ENCODE measurements around the gene PBRM1.
"Not testable (repeated sequence)": the region's sequence is repeated elsewhere in the genome, so short reads cannot be mapped to it uniquely, and the experiment has no call there.

The PBRM1 gene

DNA sequence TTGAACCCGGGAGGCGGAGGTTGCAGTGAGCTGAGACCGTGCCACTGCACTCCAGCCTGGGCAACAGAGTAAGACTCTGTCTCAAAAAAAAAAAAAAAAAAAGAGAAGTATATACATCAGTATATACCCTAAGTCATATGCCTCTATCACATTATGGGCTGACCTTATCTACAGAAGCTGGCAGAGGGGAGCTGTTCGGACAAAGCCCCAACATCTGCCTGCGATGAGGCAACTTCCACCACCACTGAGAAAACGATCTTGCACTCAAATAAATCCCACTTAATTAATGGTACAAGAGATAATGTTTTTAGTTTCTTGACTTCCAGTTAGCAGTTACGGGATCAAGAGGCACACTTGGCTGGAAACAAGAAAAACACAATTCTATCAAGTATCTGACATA is 17.6 kb upstream of the PBRM1 start:
- no peak for DNase-seq

DNA sequence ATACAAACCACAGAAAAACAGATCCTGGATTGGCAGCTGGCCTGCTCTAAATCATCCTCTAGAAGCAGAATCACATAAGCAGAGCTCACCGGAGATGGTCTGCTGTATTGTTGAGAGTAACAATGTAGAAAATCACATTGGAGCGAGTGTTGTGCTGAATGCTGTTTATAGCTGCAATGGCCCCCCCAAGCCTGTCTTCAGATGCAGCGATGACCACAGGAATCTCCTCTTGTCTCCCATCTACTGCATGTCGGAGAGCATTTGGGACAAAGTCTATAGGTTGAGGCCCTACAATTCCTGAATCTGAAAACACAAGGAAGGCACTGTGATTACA is 11.9 kb upstream of the PBRM1 start:
- DNase-seq: no peak

DNA sequence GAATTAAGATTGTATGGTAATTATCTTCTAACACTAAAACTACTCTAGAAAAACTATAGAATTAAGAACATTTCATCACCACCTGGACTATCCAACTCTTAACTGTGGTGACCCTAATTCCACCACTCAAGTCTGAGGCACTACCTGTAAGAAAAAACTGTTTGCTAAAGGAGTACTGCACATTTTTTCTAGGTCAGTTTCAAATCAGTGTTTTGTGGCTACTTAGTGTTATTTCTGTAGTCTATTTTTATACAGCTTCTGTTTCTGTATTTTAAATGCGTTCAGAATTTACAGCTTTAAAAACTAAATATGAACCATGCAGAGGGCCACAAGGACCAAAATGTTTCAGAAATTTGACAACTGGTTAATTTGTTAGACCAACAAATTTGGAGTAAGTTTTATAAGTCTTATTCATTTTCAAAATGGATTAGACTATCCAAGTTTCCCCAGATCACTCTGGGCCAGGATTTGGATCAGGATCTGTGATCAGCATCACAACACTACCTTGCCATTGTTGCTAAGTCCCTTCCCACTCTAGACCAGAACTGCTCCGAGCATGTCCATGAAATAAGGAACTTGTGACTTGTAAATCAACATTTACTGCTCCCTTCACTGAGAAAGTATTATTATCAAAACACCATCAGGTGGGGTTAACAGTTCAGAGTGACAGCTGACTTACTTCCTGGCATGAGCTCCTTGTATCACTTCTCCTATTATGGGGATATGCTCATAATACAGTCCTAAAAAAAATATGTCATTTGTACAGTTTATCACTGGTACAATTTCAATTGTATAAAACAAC is 11.3 kb upstream of the PBRM1 start:
- DNase-seq: no peak

DNA sequence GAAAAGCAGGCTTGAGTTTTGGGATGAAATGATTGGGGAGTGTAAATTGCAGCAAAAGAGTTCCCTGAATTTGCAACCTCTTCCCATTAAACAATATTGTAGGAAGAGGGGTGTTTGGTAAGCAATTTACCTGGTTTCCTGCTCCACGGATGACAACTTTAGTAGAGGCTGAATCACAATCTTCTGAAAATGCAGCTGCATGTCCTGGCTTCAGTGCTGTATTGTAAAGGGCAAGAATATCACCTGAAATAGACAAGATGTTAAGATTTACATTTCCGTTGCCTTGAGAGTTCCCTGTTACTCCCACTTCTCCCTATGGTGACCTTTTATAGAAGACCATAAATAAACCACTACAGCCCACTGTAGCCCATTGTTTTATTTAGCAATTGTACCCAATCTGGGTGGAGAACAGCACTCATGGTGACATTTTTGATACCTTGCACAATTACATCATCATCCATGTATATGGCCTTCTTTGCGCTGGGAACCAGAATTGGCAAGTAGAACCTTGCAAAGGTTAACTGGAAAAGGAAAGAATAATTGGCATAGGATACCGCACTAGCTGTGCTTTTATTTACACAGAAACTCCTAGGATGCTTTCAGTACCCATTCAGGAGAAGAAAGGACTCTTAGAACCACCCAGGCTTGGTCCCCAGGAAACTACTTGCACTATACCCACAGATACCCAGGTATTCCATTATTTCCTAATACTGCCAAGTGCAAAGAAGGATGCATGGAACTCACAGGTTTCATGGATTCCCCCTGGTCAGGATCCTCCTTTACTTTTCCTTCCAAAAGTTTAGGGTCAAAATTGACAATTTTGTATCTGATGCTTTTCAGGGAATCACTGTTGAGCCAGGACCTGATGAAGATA is 10.3 kb upstream of the PBRM1 start:
- no peak for DNase-seq

DNA sequence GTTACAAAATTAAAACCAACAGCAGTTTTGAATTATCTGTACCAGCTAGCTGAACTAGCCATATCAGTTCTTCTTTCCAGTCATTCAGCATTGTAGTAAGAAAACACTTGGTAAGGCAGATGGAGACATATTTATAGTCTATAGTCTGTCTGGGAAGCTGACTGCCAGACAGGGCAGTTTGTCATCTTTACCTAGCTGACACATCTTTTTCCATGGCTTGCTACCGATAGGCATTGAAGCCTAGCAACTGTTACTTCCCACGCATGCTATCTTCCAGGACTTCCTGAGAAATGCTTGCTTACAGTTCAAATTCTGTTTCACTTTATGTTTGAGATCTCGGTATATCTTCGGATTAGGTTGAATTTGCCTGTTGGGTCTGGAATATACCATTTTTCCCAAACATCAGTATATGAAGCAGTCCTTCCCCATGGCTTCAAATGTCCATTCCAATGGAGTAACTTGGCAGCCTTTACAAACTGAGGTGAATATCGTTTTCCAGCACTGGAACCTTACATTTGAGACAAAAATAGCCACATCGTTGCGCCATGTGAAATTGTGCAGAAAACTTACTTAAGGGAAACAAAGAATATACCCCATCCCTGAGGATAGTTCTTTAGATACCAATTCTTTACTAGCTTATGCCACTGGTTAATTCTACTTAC is 8.9 kb upstream of the PBRM1 start:
- DNase-seq: no peak

DNA sequence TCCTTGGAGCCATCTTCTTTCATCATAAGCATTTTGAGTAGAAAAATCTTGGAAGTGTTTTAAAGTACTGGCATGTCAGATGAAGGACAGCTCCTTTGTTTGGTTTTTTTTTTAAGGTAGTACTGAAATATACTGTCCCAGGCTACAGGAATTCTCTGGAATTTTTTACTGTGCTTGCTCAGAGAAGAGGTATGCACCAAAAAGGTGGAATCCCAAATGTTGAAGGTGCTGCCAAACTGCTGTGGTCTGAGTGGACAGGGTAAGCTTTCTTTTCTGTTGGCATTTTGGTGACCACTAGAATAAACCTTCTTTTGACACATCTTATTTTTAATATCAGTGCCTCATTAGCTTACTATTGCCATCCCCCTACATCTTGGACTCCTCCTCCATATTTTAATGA is 7.4 kb upstream of the PBRM1 start:
- no peak for DNase-seq

DNA sequence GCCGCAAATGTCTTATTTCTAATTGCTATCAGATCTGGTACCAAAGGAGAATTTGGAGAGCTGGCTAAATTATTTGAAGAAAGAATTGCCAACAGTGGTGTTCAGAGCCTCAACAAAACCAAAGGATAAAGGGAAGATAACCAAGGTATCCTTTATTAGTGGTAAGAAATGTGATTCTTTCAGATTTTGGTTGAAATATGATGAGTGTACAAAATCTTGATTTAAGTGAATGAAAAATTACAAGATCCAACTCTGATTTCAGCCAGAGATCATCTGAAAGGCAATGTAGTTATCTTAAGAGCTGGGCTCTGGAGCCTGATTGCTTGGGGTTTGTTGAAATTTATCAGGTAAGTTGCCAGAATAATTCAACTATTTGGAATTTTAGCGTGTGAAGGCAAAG is 4.8 kb upstream of the PBRM1 start:
- DNase-seq: no peak

DNA sequence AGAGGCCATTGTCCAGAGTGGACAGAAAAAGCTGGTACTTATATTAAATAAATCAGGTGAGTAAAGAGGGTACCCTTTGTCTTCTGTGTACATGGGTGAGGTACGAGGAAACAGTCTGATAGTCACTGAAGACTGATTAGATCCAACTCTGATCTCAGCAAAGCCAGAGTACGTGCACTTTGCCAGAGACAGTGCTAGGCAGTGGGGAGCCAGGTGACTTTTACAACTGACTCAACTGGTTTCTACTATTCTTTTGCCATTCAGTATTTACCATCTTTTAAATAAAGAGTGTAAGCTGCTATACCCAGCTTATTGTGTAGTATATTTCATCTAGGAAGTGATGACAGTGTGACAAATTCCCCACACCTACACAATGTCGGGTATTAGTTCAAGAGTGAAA is 3.4 kb upstream of the PBRM1 start:
- DNase-seq: no peak

DNA sequence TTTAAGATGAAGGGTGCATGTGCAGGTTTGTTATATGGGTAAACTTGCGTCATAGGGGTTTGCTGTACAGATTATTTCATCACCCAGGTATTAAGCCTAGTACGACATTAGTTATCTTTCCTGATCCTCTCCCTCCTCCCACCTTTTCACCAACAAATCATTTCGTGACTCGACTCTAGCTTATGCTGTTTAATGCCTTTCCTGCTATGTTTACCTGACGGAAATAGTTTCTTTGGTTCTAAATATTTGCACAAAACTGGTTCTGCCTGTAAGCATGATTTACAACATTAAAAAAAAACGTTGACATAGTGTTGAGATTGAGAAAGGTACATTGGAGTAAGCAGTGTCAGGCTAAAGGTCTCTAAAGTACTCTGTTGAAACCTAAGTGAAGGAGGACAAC is 2.6 kb upstream of the PBRM1 start:
- DNase-seq: no peak

DNA sequence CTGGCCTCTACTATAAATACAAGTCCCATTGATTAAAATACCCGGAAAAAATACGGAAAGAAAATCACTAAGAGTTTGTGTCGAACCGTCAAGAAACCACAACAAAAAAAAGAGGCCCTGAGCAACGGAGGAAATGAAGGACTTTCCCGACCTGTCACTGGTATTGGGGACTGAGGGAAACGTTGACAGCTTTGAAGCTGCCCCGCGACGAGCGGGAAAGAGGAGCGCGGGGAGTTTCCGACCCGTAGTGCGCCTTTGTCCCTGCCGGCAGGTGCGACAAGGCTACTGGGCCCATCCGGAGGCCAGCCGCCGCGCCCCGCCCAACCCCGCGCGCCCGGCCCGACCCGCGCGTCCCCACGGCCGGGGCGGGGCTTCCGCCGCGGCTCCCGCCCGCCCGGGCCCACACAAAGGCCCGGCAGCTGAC is 416 bp downstream of the PBRM1 start:
- DNase-seq: peak; percentile 89

DNA sequence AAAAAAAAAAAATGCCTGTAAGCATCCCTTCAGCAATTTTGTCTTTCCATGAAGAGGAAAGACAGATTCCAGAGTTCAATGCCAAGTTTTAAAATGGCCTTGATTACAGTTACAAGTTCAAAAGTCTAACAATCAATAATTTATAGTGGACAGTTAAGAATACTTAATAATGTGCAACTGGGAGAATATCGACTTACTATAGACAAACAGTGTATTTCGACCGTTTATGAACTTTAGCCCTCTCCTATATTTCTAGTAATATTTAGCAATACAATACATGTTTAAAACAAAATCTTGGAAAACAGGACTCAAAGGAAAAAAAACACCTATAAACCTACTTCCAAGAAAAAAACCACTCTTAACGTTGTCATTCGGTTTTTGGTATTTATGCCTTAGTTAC is 1.5 kb downstream of the PBRM1 start:
- no peak for DNase-seq

DNA sequence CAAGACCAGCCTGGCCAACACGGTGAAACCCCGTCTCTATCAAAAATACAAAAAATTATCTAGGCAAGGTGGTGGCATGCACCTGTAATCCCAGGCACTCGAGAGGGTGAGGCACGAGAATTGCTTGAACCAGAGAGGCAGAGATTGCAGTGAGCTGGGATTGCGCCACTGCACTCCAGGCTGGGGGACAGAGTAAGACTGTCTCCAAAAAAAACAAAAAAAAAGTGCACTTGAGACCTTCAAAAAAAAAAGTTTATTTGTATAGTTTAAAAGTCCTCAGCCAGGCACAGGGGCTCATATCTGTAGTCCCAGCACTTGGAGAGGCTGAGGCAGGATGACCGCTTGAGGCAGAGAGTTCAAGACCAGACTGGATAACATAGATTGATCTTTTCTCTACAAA is 2.1 kb downstream of the PBRM1 start:
- DNase-seq: no peak

DNA sequence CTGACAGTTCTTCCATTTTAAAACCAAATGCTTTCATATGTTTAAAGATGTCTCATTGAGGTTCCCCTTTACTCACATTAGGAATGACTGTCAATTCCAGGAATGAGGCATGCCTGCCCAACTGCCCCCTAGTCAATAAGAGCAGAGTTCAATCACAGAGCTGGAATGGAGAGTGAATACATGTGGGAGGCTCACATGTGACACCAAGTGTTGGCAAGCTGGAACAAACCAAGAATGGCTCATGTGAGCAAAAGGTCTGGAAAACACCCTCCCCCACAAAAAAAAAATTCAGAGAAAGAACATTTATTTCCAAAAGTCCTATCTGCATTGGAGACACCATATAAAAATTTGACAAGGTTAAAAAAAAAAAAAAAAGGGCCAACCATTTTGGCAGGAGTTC is 3.7 kb downstream of the PBRM1 start:
- DNase-seq: no peak

DNA sequence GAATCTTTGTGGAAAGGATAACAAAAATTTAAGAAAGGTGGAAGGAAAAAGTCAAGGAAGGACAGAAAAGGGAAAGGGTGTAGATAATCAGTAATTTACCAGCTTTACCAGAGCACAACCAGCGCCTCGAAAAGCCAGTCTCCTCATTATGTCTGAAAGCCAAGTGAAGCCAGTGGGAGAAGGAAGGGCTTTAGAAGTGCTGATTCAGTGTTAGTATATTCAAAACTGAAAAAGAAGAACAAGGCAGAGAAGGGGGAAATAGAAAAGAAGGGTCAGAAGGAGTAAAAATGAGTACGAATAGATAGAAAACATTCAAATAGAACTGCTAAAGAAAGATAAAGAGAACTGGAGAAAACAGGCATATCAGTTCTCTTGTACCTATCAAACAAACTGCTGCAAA is 4.1 kb downstream of the PBRM1 start:
- DNase-seq: no peak

DNA sequence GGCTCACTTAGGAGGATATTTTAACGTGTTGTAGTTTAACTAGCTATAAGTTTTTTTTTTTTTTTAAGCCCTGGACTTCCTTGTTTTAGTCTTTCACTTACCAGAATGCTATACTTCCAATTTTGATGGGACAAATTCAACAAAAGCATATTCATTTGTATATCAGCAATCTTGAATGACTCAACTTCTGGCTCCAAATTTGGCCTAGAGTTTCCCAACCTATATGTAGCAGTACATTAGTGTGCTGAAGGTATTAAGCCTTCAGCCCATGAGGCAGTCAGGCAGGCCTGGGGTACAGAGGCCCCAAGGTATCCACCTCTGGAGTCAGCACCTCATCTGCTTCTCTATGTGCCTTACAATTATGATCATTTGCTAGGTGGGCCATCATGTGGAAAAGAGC is 5.9 kb downstream of the PBRM1 start:
- no peak for DNase-seq

DNA sequence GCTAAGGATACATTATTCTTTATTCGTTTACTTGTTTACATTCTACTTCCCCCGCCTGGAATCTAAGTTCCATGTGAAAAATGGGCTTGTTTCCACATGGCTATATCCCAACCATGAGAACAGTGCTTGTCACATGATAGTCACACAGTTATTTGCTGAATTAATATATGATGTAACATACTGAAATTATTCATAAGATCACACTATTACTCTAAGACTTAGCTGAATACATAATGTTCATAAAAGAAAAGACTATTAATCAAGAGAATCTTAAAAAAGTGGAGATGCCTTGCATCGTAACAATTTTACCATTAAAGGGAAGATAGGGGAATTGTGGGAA is 6.5 kb downstream of the PBRM1 start:
- no peak for DNase-seq

DNA sequence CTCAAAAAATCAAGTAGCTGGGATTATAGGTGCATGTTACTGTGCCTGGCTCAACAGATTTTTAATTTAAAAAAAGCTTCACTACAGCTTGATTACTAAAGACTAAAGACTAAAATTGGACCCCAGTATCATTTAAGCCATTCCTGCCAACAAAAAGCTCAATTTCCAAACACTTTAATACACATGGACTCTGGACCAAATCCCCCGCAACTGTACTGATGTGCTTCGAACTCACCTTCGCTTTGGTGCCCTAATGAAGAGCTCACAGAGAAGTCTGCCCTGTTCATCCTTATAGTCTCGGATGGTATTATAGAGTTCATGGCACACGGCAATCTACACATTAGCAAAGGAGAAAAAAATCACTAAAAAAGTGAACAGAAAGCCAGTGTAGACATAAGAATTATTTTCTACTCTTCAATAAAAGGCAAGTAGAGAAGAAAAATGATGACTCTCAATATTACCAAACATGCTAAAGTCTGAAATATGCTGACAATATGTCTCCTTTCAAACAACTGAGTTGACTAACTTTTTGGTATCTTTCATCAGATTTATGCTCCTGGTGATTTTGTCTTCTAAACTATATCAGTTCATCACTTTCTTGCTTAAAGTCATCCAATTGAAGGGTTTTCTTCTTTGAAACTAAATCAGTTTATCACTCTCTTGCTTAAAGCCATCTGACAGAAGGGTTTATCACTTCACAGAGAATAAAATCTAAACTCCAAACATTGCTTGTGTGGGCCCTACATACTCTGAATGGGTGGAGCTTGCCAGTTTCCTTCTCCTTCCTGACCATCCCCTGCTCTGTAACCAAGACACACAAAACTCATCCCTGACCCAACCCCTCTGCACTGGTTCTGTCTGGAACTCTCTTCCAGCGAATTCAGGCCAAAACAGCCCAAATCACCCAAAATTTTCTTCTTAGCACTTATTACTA is 7.2 kb downstream of the PBRM1 start:
- no peak for DNase-seq

DNA sequence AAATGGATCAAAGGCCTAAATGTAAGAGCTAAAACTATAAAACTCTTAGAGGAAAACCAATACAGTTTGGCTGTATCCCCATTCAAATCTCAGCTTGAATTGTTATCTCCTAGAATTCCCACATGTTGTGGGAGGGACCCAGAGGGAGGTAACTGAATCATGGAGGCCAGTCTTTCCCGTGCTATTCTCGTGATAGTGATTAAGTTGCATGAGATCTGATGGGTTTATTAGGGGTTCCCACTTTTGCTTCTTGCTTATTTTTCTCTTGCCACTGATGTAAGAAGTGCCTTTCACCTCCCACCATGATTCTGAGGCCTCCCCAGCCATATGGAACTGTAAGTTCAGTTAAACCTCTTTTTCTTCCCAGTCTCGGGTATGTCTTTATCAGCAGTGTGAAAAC is 9.5 kb downstream of the PBRM1 start:
- DNase-seq: not testable (repeated sequence)

DNA sequence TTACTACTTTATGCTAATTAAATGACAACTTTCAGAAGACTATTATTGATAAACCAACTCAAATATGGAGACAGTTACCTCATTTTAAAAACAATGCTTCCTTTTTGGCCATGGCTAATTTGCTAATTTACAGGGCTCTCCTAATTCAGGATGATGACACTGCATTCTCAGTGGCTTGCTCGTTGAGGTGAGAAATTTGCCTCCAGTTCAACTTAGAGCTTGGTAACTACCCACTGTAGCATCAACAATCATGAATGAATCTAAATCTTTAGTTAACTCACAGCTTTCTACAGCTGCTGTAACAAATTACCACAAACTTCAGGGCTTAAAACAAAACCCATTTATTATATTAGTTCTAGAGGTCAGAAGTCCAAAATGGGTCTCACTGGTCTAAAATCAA is 14.0 kb downstream of the PBRM1 start:
- no peak for DNase-seq

DNA sequence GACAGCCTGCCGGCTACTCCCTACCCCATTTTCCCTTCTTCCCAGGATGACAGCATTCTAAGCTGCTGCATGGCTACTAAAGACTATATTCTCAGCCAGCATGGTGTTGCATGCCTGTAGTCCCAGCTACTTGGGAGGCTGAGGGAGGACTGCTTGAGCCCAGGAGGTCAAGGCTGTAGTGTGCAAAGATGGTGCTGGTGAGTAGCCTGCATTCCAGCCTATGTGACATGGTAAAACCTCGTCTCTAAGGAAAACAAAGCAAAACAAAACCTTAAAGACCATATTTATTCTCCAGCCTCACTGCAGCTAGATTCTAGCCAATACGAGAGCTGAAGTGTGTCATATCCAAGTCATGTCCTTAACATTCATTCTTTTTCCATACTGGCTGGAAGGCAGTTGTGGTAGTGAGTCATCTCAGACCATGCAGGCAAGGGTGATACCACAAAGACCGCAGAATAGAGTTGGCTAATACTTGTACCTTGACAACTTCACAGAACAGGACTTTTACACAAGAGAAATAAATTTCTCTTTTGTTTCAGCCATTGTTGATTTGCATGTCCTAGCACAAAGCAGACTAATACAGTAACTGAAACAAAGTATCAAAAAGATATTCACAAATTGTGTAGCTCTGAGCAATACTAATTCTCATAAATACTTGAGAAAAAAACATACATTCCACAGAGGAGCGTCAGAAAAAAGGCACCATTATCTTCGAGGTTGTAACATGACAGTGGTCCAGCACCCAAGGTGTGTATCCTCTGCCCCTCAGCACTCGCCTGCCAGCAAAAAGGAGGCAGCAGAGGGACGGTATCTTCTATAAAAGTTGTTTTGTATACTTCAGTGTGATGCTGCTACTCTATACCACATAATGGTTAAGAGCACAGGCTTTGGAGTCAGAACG is 14.8 kb downstream of the PBRM1 start:
- peak; percentile 46 for DNase-seq

DNA sequence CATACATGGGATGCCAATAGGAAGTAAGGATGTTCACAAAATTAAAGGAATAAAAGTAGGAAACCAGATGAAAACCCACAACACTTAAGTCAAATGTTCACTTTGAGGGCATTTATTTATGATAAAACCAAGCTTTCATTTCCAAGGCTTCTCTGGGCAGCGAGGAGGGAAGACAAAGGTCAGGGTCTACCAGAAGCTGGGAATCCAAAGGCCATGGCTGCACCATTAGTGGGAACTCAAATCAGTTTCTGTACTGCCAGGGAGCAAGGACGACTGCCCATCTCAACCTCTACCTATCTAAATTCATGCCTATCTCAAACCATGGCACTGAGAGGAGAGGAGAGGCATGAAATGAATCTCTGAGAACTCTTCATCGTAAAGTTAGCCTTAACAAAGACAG is 22.6 kb downstream of the PBRM1 start:
- no peak for DNase-seq

DNA sequence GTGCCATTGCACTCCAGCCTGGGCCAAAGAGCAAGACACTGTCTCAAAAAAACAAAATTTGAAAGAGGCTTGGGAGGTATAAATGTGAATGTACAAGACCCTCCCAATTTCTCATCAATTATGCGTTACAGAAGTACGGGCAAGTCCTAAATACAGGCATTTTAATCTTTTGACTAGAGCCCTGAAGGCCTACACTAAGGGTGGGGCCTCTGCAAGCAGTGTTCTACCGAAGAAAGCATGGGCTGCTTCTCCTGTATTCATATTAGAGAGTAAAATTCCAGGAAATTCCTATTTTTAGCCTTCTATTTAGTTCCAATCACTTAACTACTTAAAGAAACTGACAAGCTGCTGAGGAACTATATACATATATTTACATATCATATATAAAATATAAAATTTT is 25.7 kb downstream of the PBRM1 start:
- DNase-seq: no peak
